Measurements from ENCODE around the gene ENTR1.
"Not testable (repeated sequence)": the region's sequence is repeated elsewhere in the genome, so short reads cannot be mapped to it uniquely, and the experiment has no call there.

The ENTR1 gene

DNA sequence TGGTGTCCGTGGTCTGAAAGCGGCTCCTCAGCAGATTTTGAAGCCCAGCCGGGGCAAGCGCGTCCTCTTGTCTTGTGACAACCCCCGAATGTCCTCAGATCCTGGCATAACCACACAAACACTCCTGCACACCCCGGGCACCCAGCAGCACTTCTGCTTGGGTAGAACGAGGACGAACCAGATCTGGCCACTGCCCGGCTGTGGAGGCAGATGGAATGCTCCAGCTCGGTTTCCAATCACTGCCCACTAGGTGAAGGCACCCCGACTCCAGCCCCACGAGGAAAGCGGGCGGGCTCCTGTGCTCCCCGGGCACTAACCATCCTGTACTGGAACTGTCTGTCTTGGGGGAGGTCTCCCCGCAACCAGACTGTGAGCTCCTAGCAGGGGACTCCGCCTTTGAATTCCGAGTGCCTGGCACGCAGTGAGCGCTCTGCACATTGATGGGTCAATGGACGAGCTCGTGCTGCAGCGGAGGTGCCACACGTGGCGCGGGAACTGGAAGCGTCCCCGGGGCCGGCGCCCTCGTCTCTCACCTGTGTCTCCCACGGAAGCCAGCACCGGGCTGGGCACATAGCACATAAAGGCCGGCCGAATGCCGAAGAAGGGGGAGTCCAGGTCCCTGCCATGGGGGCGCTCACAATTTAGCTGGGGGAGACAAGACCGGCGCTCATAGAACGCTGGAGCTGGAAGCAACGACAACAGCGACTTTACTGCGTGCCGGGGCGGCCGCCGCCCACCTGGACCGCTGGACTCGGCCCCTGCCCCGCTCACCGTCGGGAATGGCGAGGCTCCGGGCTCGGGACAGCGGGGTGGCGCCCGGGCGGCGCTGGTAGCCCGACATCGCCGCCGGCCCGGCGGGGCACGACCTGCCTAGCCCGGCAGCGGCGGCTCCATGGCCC, 608 bp downstream of the ENTR1 start:
- POLR2A ChIA-PET = interaction anchor here (0.8 to 2.2 kb wide), 4 partner anchors 9 to 46 kb away, joined by 3 to 10 read pairs (median 6); partner anchors contain the start of gene DNLZ
- CTCF ChIA-PET = no interaction called here
- no peak for TF ChIP-seq FOXA1 (IDR thresholded peaks at IDR 0.05)
- TF ChIP-seq L3MBTL2 (conservative IDR thresholded peaks at IDR 0.05) = peak; percentile 92
- TF ChIP-seq SP1 (IDR thresholded peaks at IDR 0.05) = no peak
- DNase-seq (ENCODE audit: extremely low spot score) = peak; percentile 45

GRCh38 chr9:136407911-136408310, 2.5 kb downstream of the ENTR1 start:
- CTCF ChIA-PET = no interaction called here
- POLR2A ChIA-PET = interaction anchor here (0.5 kb wide), 1 partner anchor 456 kb away, joined by 4 read pairs; no protein-coding TSS in a partner anchor
- no peak for TF ChIP-seq TARDBP (IDR thresholded peaks at IDR 0.05)
- no peak for TF ChIP-seq FOXK2 (IDR thresholded peaks at IDR 0.05)
- TF ChIP-seq, protein P1, sequence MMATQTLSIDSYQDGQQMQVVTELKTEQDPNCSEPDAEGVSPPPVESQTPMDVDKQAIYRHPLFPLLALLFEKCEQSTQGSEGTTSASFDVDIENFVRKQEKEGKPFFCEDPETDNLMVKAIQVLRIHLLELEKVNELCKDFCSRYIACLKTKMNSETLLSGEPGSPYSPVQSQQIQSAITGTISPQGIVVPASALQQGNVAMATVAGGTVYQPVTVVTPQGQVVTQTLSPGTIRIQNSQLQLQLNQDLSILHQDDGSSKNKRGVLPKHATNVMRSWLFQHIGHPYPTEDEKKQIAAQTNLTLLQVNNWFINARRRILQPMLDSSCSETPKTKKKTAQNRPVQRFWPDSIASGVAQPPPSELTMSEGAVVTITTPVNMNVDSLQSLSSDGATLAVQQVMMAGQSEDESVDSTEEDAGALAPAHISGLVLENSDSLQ (IDR thresholded peaks at IDR 0.05) = no peak
- TF ChIP-seq ARNT (IDR thresholded peaks at IDR 0.05) = no peak
- no peak for TF ChIP-seq NFRKB (IDR thresholded peaks at IDR 0.05)
- TF ChIP-seq FOXA1 (IDR thresholded peaks at IDR 0.05) = no peak
- TF ChIP-seq L3MBTL2 (conservative IDR thresholded peaks at IDR 0.05) = no peak
- no peak for TF ChIP-seq SP1 (IDR thresholded peaks at IDR 0.05)
- no peak for TF ChIP-seq SUZ12 (IDR thresholded peaks at IDR 0.05)
- TF ChIP-seq LEF1 (IDR thresholded peaks at IDR 0.05; ENCODE audit: borderline replicate concordance) = no peak
- no peak for TF ChIP-seq BHLHE40 (IDR thresholded peaks at IDR 0.05; ENCODE audit: borderline replicate concordance)
- TF ChIP-seq CTBP1 (IDR thresholded peaks at IDR 0.05; ENCODE audit: borderline replicate concordance) = no peak
- TF ChIP-seq ELF4 (IDR thresholded peaks at IDR 0.05) = no peak
- TF ChIP-seq HDGF (IDR thresholded peaks at IDR 0.05; ENCODE audit: borderline replicate concordance) = no peak
- no peak for TF ChIP-seq ZNF384 (IDR thresholded peaks at IDR 0.05)
- no peak for TF ChIP-seq FOXM1 (IDR thresholded peaks at IDR 0.05; ENCODE audit: borderline replicate concordance)
- DNase-seq (ENCODE audit: extremely low spot score) = no peak

GRCh38 chr9:136407061-136407460, 3.4 kb downstream of the ENTR1 start:
- DNase-seq (ENCODE audit: extremely low spot score); POLR2A ChIA-PET; CTCF ChIA-PET: not testable (repeated sequence)

- DNase-seq (ENCODE audit: extremely low spot score); POLR2A ChIA-PET; CTCF ChIA-PET: not testable (repeated sequence)
These were observed 4.5 kb downstream of the ENTR1 start for GRCh38 chr9:136405904-136406303.

- ChIA-PET CTCF (no interaction called here), POLR2A (no interaction called here)
- no peak for DNase-seq (ENCODE audit: extremely low spot score)
- TF ChIP-seq ARNT (IDR thresholded peaks at IDR 0.05) = no peak
These were observed 4.9 kb downstream of the ENTR1 start for GRCh38 chr9:136405481-136405880.

- no peak for DNase-seq (ENCODE audit: extremely low spot score)
- ChIA-PET CTCF (no interaction called here), POLR2A (no interaction called here)
- TF ChIP-seq BHLHE40 (IDR thresholded peaks at IDR 0.05; ENCODE audit: borderline replicate concordance) = no peak
- TF ChIP-seq FOXM1 (IDR thresholded peaks at IDR 0.05; ENCODE audit: borderline replicate concordance) = no peak
- no peak for TF ChIP-seq L3MBTL2 (conservative IDR thresholded peaks at IDR 0.05)
- no peak for TF ChIP-seq LEF1 (IDR thresholded peaks at IDR 0.05; ENCODE audit: borderline replicate concordance)
These were observed 5.6 kb downstream of the ENTR1 start for GRCh38 chr9:136404801-136405136.

GRCh38 chr9:136403915-136404800, 6.3 kb downstream of the ENTR1 start:
- TF ChIP-seq FOXA1 (IDR thresholded peaks at IDR 0.05) (no peak), BHLHE40 (IDR thresholded peaks at IDR 0.05; ENCODE audit: borderline replicate concordance) (no peak), FOXK2 (IDR thresholded peaks at IDR 0.05) (no peak), ELF4 (IDR thresholded peaks at IDR 0.05) (no peak), NFRKB (IDR thresholded peaks at IDR 0.05) (no peak), LEF1 (IDR thresholded peaks at IDR 0.05; ENCODE audit: borderline replicate concordance) (no peak), FOXM1 (IDR thresholded peaks at IDR 0.05; ENCODE audit: borderline replicate concordance) (no peak), TARDBP (IDR thresholded peaks at IDR 0.05) (no peak), HDGF (IDR thresholded peaks at IDR 0.05; ENCODE audit: borderline replicate concordance) (no peak), CTBP1 (IDR thresholded peaks at IDR 0.05; ENCODE audit: borderline replicate concordance) (no peak), SP1 (IDR thresholded peaks at IDR 0.05) (no peak), SUZ12 (IDR thresholded peaks at IDR 0.05) (no peak), ZNF384 (IDR thresholded peaks at IDR 0.05) (no peak), L3MBTL2 (conservative IDR thresholded peaks at IDR 0.05) (no peak), ARNT (IDR thresholded peaks at IDR 0.05) (no peak)
- TF ChIP-seq, protein P1 (IDR thresholded peaks at IDR 0.05) = no peak
- POLR2A ChIA-PET = no interaction called here
- CTCF ChIA-PET = no interaction called here
- DNase-seq (ENCODE audit: extremely low spot score) = no peak

All from HEK293T (cell line).